HepG2 (cell line): Measurements from ENCODE around the gene SLC9A9. TPM values are rescaled to one million over a fixed set of nuclear protein-coding genes. Genes with fewer than 3 reads are reported as not detected.

ENCODE experiments used
- ATAC-seq: fragments of 200-7000 bp; cut with Tn5 transposase; 3 replicates; pipeline ENCODE4 v1.9.1; 2020; ENCODE audit warnings: mild to moderate bottlenecking, moderate library complexity
- BruUV-seq: library from RNA; stranded (reverse); fragments of 400-500 nt; replicated peaks from 2 replicates; lab custom pipeline; 2021; lab: Mats Ljungman, UMichigan
- CTCF ChIA-PET: fragments of 300-600 bp; formaldehyde crosslinking; extraction: SDS; loops from one replicate; lab custom pipeline; 2021; ENCODE audit warnings: low total read pairs, inconsistent platforms, low intra/inter-chr PET ratio; lab: Yijun Ruan, JAX
- POLR2A ChIA-PET: fragments of 350-600 bp; sonication (Branson Sonifier 250); formaldehyde crosslinking; loops from one replicate; lab custom pipeline; 2020; ENCODE audit warnings: antibody characterized with exemption, inconsistent platforms; lab: Yijun Ruan, JAX
- DNase-seq: peaks from one replicate; pipeline ENCODE4 v3.0.0-alpha.2; 2015; ENCODE audit warnings: low spot score
- FAIRE-seq: peaks from 3 replicates; lab custom pipeline; 2011; peaks lifted over from hg19 to GRCh38; lab: Jason Lieb, UNC
- H2AFZ ChIP-seq: one replicate; pipeline ENCODE4 v1.6.1; 2011; ENCODE audit warnings: low read length, inconsistent platforms
- H3K27ac ChIP-seq: fragments of 300-600 bp; 3 replicates; pipeline ENCODE4 v1.8.0; 2011; ENCODE audit warnings: mixed run types, mild to moderate bottlenecking, mixed read lengths, low read length, inconsistent platforms; ENCODE audit not compliant: insufficient read depth; ENCODE audit errors: extremely low read length
- H3K27me3 ChIP-seq, 2 experiments: fragments of 200-600 bp in 1 of 2; 2 replicates in 1 of 2; 3 replicates in 1 of 2; pipeline versions ENCODE4 v1.6.0 to v1.8.0; 2011; ENCODE audit warnings: low read length in 2 of 2, mild to moderate bottlenecking in 2 of 2, moderate library complexity in 2 of 2, inconsistent platforms in 1 of 2; ENCODE audit not compliant: insufficient read depth in 2 of 2, control insufficient read depth in 1 of 2
- H3K36me3 ChIP-seq, 2 experiments: fragments of 200-600 bp in 1 of 2; replicated peaks in 1 of 2; 2 replicates in 1 of 2; 3 replicates in 1 of 2; pipeline versions ENCODE4 v1.5.1 to v1.8.0; 2011; ENCODE audit warnings: low read length in 2 of 2, inconsistent platforms in 1 of 2; ENCODE audit not compliant: insufficient read depth in 2 of 2, control insufficient read depth in 1 of 2
- H3K4me1 ChIP-seq: 2 replicates; pipeline ENCODE4 v1.5.1; 2012; ENCODE audit warnings: low read length, inconsistent platforms; ENCODE audit not compliant: insufficient read depth
- H3K4me2 ChIP-seq: 2 replicates; pipeline ENCODE4 v1.6.0; 2011; ENCODE audit warnings: low read depth, low read length, inconsistent platforms
- H3K4me3 ChIP-seq, 3 experiments: fragments of 200-600 bp in 1 of 3; sonication (generic), shearing (Covaris generic) in 1 of 3; replicated peaks in 1 of 3; 2 replicates each; pipeline ENCODE4 v1.5.1; 2011 to 2016; ENCODE audit warnings: low read length in 3 of 3, inconsistent platforms in 2 of 3, low read depth in 2 of 3, mild to moderate bottlenecking in 2 of 3, control low read depth in 1 of 3, mixed read lengths in 1 of 3; ENCODE audit not compliant: insufficient read depth in 1 of 3
- H3K79me2 ChIP-seq: one replicate; pipeline ENCODE4 v1.6.1; 2011; ENCODE audit warnings: low read length, inconsistent platforms; ENCODE audit not compliant: insufficient read depth
- H3K9ac ChIP-seq: 2 replicates; pipeline ENCODE4 v1.6.0; 2011; ENCODE audit warnings: mild to moderate bottlenecking, low read depth, low read length, inconsistent platforms; ENCODE audit not compliant: insufficient read depth
- H3K9me3 ChIP-seq: 2 replicates; pipeline ENCODE4 v1.5.1; 2012; ENCODE audit warnings: mild to moderate bottlenecking, low read length
- H4K20me1 ChIP-seq: 2 replicates; pipeline ENCODE4 v1.6.0; 2011; ENCODE audit warnings: inconsistent platforms, mild to moderate bottlenecking, low read length, moderate library complexity; ENCODE audit not compliant: insufficient read depth
- ATAD3A ChIP-seq: sonication (generic); formaldehyde crosslinking; IDR thresholded peaks from 2 replicates; pipeline ENCODE4 v1.4.0; 2020; ENCODE audit warnings: missing genetic modification reagents
- CENPX ChIP-seq: sonication (generic); formaldehyde crosslinking; IDR thresholded peaks from 2 replicates; pipeline ENCODE4 v1.9.0; 2021; ENCODE audit warnings: mild to moderate bottlenecking, missing genetic modification reagents, moderate library complexity
- HNRNPLL ChIP-seq: fragments of 200-400 bp; formaldehyde crosslinking; IDR thresholded peaks from 2 replicates; pipeline ENCODE4 v1.6.1; 2017; ENCODE audit warnings: mild to moderate bottlenecking, low read depth, low read length; ENCODE audit not compliant: poor library complexity, severe bottlenecking
- JUN ChIP-seq: sonication (generic); formaldehyde crosslinking; IDR thresholded peaks from 2 replicates; pipeline ENCODE4 v1.4.0; 2020; ENCODE audit warnings: mild to moderate bottlenecking, missing genetic modification reagents
- NCOR1 ChIP-seq: fragments of 200-600 bp; sonication (generic); IDR thresholded peaks from 2 replicates; pipeline ENCODE4 v1.7.0; 2017; ENCODE audit warnings: antibody characterized with exemption, low read length, borderline replicate concordance
- RARA ChIP-seq: IDR thresholded peaks from 2 replicates; pipeline ENCODE4 v1.6.1; 2016; ENCODE audit warnings: missing genetic modification reagents, missing compliant biosample characterization
- RNF2 ChIP-seq: fragments of 450-650 bp; conservative IDR thresholded peaks from 2 replicates; pipeline ENCODE4 v1.6.1; 2016; ENCODE audit warnings: low read depth
- RXRA ChIP-seq: sonication (generic); formaldehyde crosslinking; IDR thresholded peaks from 2 replicates; pipeline ENCODE4 v1.5.1; 2020; ENCODE audit warnings: missing genetic modification reagents
- ZBTB7B ChIP-seq: sonication (generic); formaldehyde crosslinking; IDR thresholded peaks from 2 replicates; pipeline ENCODE4 v1.4.0; 2020; ENCODE audit warnings: missing genetic modification reagents
- ZNF205 ChIP-seq: IDR thresholded peaks from 2 replicates; pipeline ENCODE4 v1.6.1; 2018; ENCODE audit warnings: missing biosample characterization, missing genetic modification reagents
- ZNF230 ChIP-seq: sonication (generic); formaldehyde crosslinking; IDR thresholded peaks from 2 replicates; pipeline ENCODE4 v1.4.0; 2020; ENCODE audit warnings: mild to moderate bottlenecking, missing genetic modification reagents
- ZNF577 ChIP-seq: sonication (generic); formaldehyde crosslinking; IDR thresholded peaks from 2 replicates; pipeline ENCODE4 v1.4.0; 2020; ENCODE audit warnings: mild to moderate bottlenecking, low read depth, missing genetic modification reagents, borderline replicate concordance
- ZNF720 ChIP-seq: sonication (generic); formaldehyde crosslinking; IDR thresholded peaks from 2 replicates; pipeline ENCODE4 v1.4.0; 2020; ENCODE audit warnings: missing genetic modification reagents
- ZNF775 ChIP-seq: sonication (generic); formaldehyde crosslinking; IDR thresholded peaks from 2 replicates; pipeline ENCODE4 v1.4.0; 2020; ENCODE audit warnings: missing genetic modification reagents, mild to moderate bottlenecking, moderate library complexity, borderline replicate concordance
- ZNF776 ChIP-seq: sonication (generic); formaldehyde crosslinking; IDR thresholded peaks from 2 replicates; pipeline ENCODE4 v1.4.0; 2020; ENCODE audit warnings: mild to moderate bottlenecking, missing genetic modification reagents
- ZNF777 ChIP-seq: sonication (generic); formaldehyde crosslinking; IDR thresholded peaks from 2 replicates; pipeline ENCODE4 v1.4.0; 2020; ENCODE audit warnings: missing genetic modification reagents
- WGBS: methylation state at CpG from one replicate; pipeline ENCODE4 v1.1.6; 2017; ENCODE audit warnings: low lambda C conversion rate; 5-methylcytosine and 5-hydroxymethylcytosine counted together
- in situ Hi-C: cut with HindIII; loops from 2 replicates; pipeline ENCODE4 v1.10.0; 2017; ENCODE audit warnings: low pct_unique_long_range_greater_than_20kb; ENCODE audit not compliant: extremely low pct_ligation_motif_present
- intact Hi-C: fragments of 100-400 bp; cut with micrococcal nuclease; formaldehyde crosslinking; loops from one replicate; pipeline ENCODE4 v1.10.0; 2022; ENCODE audit not compliant: unreplicated experiment
- polyA plus RNA-seq, 8 experiments: library from polyadenylated mRNA; depleted of rRNA in 3 of 8; stranded (reverse) in 7 of 8; unstranded in 1 of 8; fragments of >200 nt; fragmentation: Illumina TruSeq in 4 of 8; extraction: Trizol in 4 of 8; gene quantifications; 2 replicates each; pipeline versions ENCODE4 v1.2.1 to v1.2.3, GENCODE V29; 2011 to 2016; ENCODE audit warnings: low read depth in 4 of 8, missing spikeins in 1 of 8, mixed read lengths in 1 of 8; ENCODE audit not compliant: insufficient read depth in 1 of 8
- total RNA-seq, 5 experiments: library from RNA; depleted of rRNA; stranded (reverse); fragments of >200 nt; fragmentation: Illumina TruSeq; extraction: Trizol; gene quantifications; 2 replicates each; pipeline ENCODE4 v1.2.3, GENCODE V29; 2016; ENCODE audit warnings: low read depth in 1 of 5

SLC9A9 gene
- total and polyA plus RNA-seq, 2 of the 13 experiments (the other 11 are each of a cell fraction or from before 2014, with no cell fraction given), result not detected

- no peaks in the 10 kb centered on the region for H3K79me2 ChIP-seq
- no peaks in the 10 kb centered on the region for H3K4me1 ChIP-seq
- ATAC-seq, result no peak
- intact Hi-C loops, result no loop called here
- H3K36me3 ChIP-seq, result no peaks in the 10 kb centered on the region
- no TSS peak for BruUV-seq
- FAIRE-seq, result no peak
- H3K4me3 ChIP-seq, result no peak overlapping the region
- H3K27me3 ChIP-seq, result no peaks in the 10 kb centered on the region; a peak in 1 of 5 replicates
- no peak overlapping the region for H3K4me2 ChIP-seq
- DNase-seq, result no peak
- 52% methylated on average over 5 of the region's 5 CpGs for WGBS
- no peaks in the 10 kb centered on the region for H4K20me1 ChIP-seq
- no peak for TF ChIP-seq ATAD3A (CRISPR knock-in tag)
- TF ChIP-seq CENPX (CRISPR knock-in tag), result no peak
- no peak for TF ChIP-seq ZNF775
- TF ChIP-seq ZNF230 (CRISPR knock-in tag), result no peak
- TF ChIP-seq RXRA, result no peak
- no peak for TF ChIP-seq ZNF205 (CRISPR knock-in tag)
- TF ChIP-seq ZNF720, result no peak
- no peak for TF ChIP-seq ZBTB7B (CRISPR knock-in tag)
- no peak for TF ChIP-seq JUN (CRISPR knock-in tag)
- TF ChIP-seq RARA (CRISPR knock-in tag), result no peak
- no peak for TF ChIP-seq ZNF777
- TF ChIP-seq NCOR1, result no peak
- no peak for TF ChIP-seq HNRNPLL
- no peak for TF ChIP-seq ZNF577 (CRISPR knock-in tag)
- no peak for TF ChIP-seq ZNF776 (CRISPR knock-in tag)
- no peak for TF ChIP-seq RNF2
- in situ Hi-C loops, result no loop called here
- ChIA-PET CTCF (no interaction called here), POLR2A (no interaction called here)
- no peak overlapping the region for H2AFZ ChIP-seq
- H3K27ac ChIP-seq, result no peak overlapping the region
- H3K9ac ChIP-seq, result no peak overlapping the region
- no peaks in the 10 kb centered on the region for H3K9me3 ChIP-seq
Measured at GRCh38 chr3:143627336-143627735, 220.9 kb downstream of the SLC9A9 start.
